Gastrocnemius medialis (tissue), 4 donors: ENCODE results near the gene C6orf62. TPM values are rescaled to one million over a fixed set of nuclear protein-coding genes. Genes with fewer than 3 reads are reported as not detected.

Experiments used
- ATAC-seq, 2 donors: fragments of 150-250 bp; one replicate each; pipeline ENCODE4 v1.9.1; 2016
- DNase-seq, 2 donors: peaks; one replicate each; pipeline ENCODE4 v3.0.0-alpha.2; 2019
- H3K27ac ChIP-seq, 4 donors: fragments of 200-600 bp; sonication (generic); 1 replicate in 1 of 4; 2 replicates in 3 of 4; pipeline ENCODE4 v1.5.1; 2016 to 2018; ENCODE audit warnings: mild to moderate bottlenecking in 2 of 4, moderate library complexity in 1 of 4
- H3K27me3 ChIP-seq, 3 donors: fragments of 200-600 bp; sonication (generic) in 2 of 3; 1 replicate in 1 of 3; 2 replicates in 2 of 3; pipeline versions ENCODE4 v1.5.1 to v1.6.0; 2016 to 2019; ENCODE audit warnings: mild to moderate bottlenecking in 1 of 3, moderate library complexity in 1 of 3
- H3K36me3 ChIP-seq, 2 donors: fragments of 200-600 bp; sonication (generic) in 1 of 2; one replicate each; pipeline ENCODE4 v1.5.1; 2017 to 2018
- H3K4me1 ChIP-seq, 2 donors: fragments of 200-600 bp; sonication (generic) in 1 of 2; one replicate each; pipeline ENCODE4 v1.5.1; 2016 to 2017; ENCODE audit warnings: mild to moderate bottlenecking in 2 of 2
- H3K4me3 ChIP-seq, 4 donors: fragments of 200-600 bp; sonication (generic) in 3 of 4; 1 replicate in 1 of 4; 2 replicates in 3 of 4; pipeline ENCODE4 v1.5.1; 2016 to 2019; ENCODE audit warnings: mild to moderate bottlenecking in 2 of 4
- H3K9me3 ChIP-seq, 3 donors: fragments of 200-600 bp; sonication (generic) in 2 of 3; 1 replicate in 1 of 3; 2 replicates in 2 of 3; pipeline ENCODE4 v1.5.1; 2016 to 2019
- CTCF ChIP-seq, 5 experiments: fragments of 450-650 bp in 3 of 5; fragments of 200-600 bp in 2 of 5; sonication (generic) in 2 of 5; IDR thresholded peaks in 4 of 5; conservative IDR thresholded peaks in 1 of 5; 1 replicate in 4 of 5; 2 replicates in 1 of 5; pipeline ENCODE4 v1.5.1; 2016 to 2019; ENCODE audit warnings: antibody characterized with exemption in 5 of 5, mild to moderate bottlenecking in 3 of 5, moderate library complexity in 3 of 5
- POLR2A ChIP-seq, 2 donors: fragments of 450-650 bp; IDR thresholded peaks; one replicate each; pipeline ENCODE4 v1.6.1; 2017; ENCODE audit warnings: antibody characterized with exemption in 2 of 2, mild to moderate bottlenecking in 2 of 2, moderate library complexity in 2 of 2
- in situ Hi-C, 4 donors: fragments of 200-750 bp; cut with MboI; loops; one replicate each; pipeline versions ENCODE4 v1.15.0 to v1.8.0; 2017; ENCODE audit warnings: low sequenced_read_pairs in 4 of 4
- intact Hi-C: fragments of 100-400 bp; cut with DNase I; formaldehyde crosslinking; loops from one replicate; pipeline ENCODE4 v1.15.1; 2023; ENCODE audit warnings: low total_unique reads
- total RNA-seq, 4 donors: library from RNA; depleted of rRNA; stranded (reverse); fragments of >200 nt; gene quantifications; one replicate each; pipeline versions ENCODE4 v1.1.0 to v1.2.3, GENCODE V29; 2016

C6orf62 gene
- total RNA-seq, 4 donors from 2014 or later, result 24.1 to 50.7 (median 36.0) TPM

- no peak for TF ChIP-seq CTCF (IDR thresholded peaks at IDR 0.05 in 4 of 5, conservative IDR thresholded peaks at IDR 0.05 in 1 of 5)
- no peak for TF ChIP-seq POLR2A (IDR thresholded peaks at IDR 0.05)
- H3K4me3 ChIP-seq, result no peak overlapping the region
- no peaks in the 10 kb centered on the region for H3K4me1 ChIP-seq
- DNase-seq, result no peak
- H3K36me3 ChIP-seq, result no peaks in the 10 kb centered on the region
- H3K27me3 ChIP-seq, result no peaks in the 10 kb centered on the region
- no peak for ATAC-seq
- H3K9me3 ChIP-seq, result no peaks in the 10 kb centered on the region
- in situ Hi-C loops, result no loop called here
- intact Hi-C loops, result no loop called here
- H3K27ac ChIP-seq, result no peak overlapping the region
These were observed 25.0 kb upstream of the C6orf62 start for GRCh38 chr6:24743944-24744335.

GRCh38 chr6:24743265-24743943 is 24.4 kb upstream of the C6orf62 start:
- DNase-seq (no peak), ATAC-seq (peak; percentile 45 to 71)
- peak overlapping the region in 1 of 4 donors; percentile 15 for H3K27ac ChIP-seq
- no peaks in the 10 kb centered on the region for H3K27me3 ChIP-seq
- H3K9me3 ChIP-seq, result no peaks in the 10 kb centered on the region
- intact Hi-C loops, result no loop called here
- in situ Hi-C loops, result no loop called here
- TF ChIP-seq POLR2A (IDR thresholded peaks at IDR 0.05), result no peak
- no peak for TF ChIP-seq CTCF (IDR thresholded peaks at IDR 0.05 in 4 of 5, conservative IDR thresholded peaks at IDR 0.05 in 1 of 5)
- no peaks in the 10 kb centered on the region for H3K4me1 ChIP-seq
- no peak overlapping the region for H3K4me3 ChIP-seq
- no peaks in the 10 kb centered on the region for H3K36me3 ChIP-seq

GRCh38 chr6:24742216-24742738 is 23.3 kb upstream of the C6orf62 start:
- Histone ChIP-seq H3K4me1 (no peaks in the 10 kb centered on the region), H3K27ac (no peak overlapping the region), H3K9me3 (no peaks in the 10 kb centered on the region), H3K27me3 (no peaks in the 10 kb centered on the region), H3K4me3 (no peak overlapping the region), H3K36me3 (no peaks in the 10 kb centered on the region)
- no peak for ATAC-seq
- in situ Hi-C loops, result no loop called here
- no peak for DNase-seq
- TF ChIP-seq CTCF (IDR thresholded peaks at IDR 0.05 in 4 of 5, conservative IDR thresholded peaks at IDR 0.05 in 1 of 5), result no peak
- no peak for TF ChIP-seq POLR2A (IDR thresholded peaks at IDR 0.05)
- intact Hi-C loops, result no loop called here

GRCh38 chr6:24740861-24741260 is 21.9 kb upstream of the C6orf62 start:
- H3K36me3 ChIP-seq, result no peaks in the 10 kb centered on the region
- TF ChIP-seq CTCF (IDR thresholded peaks at IDR 0.05 in 4 of 5, conservative IDR thresholded peaks at IDR 0.05 in 1 of 5) (no peak), POLR2A (IDR thresholded peaks at IDR 0.05) (no peak)
- no peaks in the 10 kb centered on the region for H3K4me1 ChIP-seq
- in situ Hi-C loops, result no loop called here
- no peaks in the 10 kb centered on the region for H3K27me3 ChIP-seq
- DNase-seq (no peak), ATAC-seq (no peak)
- H3K4me3 ChIP-seq, result no peak overlapping the region
- no peak overlapping the region for H3K27ac ChIP-seq
- no peaks in the 10 kb centered on the region for H3K9me3 ChIP-seq
- intact Hi-C loops, result no loop called here
